ENCODE data around the gene SCYL1. TPM values are rescaled to one million over a fixed set of nuclear protein-coding genes. Genes with fewer than 3 reads are reported as not detected.

Gene SCYL1
- total and polyA plus RNA-seq, 2 experiments from 2014 or later, result 52.7 to 66.1 TPM

DNA sequence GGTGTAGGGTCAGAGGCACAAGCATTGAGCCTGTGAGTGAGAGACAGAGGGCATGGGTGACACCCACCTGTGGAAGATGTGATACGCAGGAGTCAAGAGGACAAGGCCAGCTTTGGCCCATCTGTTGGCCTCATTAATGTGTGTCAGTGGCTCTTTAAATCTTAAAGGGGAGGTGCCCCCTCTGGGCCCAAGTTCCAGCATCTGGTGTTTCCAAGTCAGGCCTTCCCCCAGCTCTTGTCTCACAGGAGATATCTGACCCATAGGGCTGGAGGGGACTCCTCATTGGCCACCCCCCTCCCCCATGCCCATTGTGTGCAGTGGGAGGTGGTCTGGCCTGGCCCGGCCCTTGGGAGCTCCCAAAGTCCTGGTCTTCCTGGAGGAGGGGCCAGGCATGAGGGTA is 61.8 kb downstream of the SCYL1 start:
- Mint-ChIP-seq H3K4me3 (no peak overlapping the region; the same call in 2 of the 3 replicates), H3K27ac (no peak overlapping the region), H3K36me3 (ENCODE audit: low read depth) (peaks cover 2% of the 10 kb centered on the region; the same call in 1 of the 3 replicates), H3K27me3 (ENCODE audit: insufficient read depth, low read depth, poor library complexity) (peaks cover 70% of the 10 kb centered on the region), H3K9me3 (no peaks in the 10 kb centered on the region), H3K4me1 (peaks cover 19% of the 10 kb centered on the region)
- Histone ChIP-seq H3K4me1 (ENCODE audit: insufficient read depth) (peaks cover 5% of the 10 kb centered on the region; the same call in 1 of the 2 replicates), H4K20me1 (replicated peaks; ENCODE audit: insufficient read depth) (no peaks in the 10 kb centered on the region), H3K27ac (ENCODE audit: low read depth) (no peak overlapping the region), H3K36me3 (ENCODE audit: insufficient read depth) (no peaks in the 10 kb centered on the region), H3K4me3 (no peak overlapping the region), H3K79me2 (replicated peaks; ENCODE audit: insufficient read depth) (no peaks in the 10 kb centered on the region), H3F3A (replicated peaks; ENCODE audit: low read depth) (peaks cover 18% of the 10 kb centered on the region), H3K9me2 (ENCODE audit: insufficient read depth) (no peaks in the 10 kb centered on the region), H3K4me2 (no peak overlapping the region), H2AFZ (no peak overlapping the region), H3K27me3 (ENCODE audit: insufficient read depth) (peaks cover 76% of the 10 kb centered on the region)
- DNase-seq (ENCODE audit: low spot score) (peak; percentile 59), ATAC-seq (peak; percentile 62)
- TF ChIP-seq EZH2 (IDR thresholded peaks at IDR 0.05; ENCODE audit: low read depth, unreplicated experiment), result no peak
- TF ChIP-seq POLR2AphosphoS5 (IDR thresholded peaks at IDR 0.05; ENCODE audit: low read depth), result no peak
- TF ChIP-seq STAT1 (IDR thresholded peaks at IDR 0.05; ENCODE audit: unreplicated experiment), result no peak
- no peak for TF ChIP-seq JUNB (IDR thresholded peaks at IDR 0.05; ENCODE audit: unreplicated experiment)
- TF ChIP-seq ZNF114 (CRISPR knock-in tag; IDR thresholded peaks at IDR 0.05), result no peak
- TF ChIP-seq, protein P1, sequence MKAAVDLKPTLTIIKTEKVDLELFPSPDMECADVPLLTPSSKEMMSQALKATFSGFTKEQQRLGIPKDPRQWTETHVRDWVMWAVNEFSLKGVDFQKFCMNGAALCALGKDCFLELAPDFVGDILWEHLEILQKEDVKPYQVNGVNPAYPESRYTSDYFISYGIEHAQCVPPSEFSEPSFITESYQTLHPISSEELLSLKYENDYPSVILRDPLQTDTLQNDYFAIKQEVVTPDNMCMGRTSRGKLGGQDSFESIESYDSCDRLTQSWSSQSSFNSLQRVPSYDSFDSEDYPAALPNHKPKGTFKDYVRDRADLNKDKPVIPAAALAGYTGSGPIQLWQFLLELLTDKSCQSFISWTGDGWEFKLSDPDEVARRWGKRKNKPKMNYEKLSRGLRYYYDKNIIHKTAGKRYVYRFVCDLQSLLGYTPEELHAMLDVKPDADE (IDR thresholded peaks at IDR 0.05), result no peak
- no peak for TF ChIP-seq ZNF331 (CRISPR knock-in tag; IDR thresholded peaks at IDR 0.05; ENCODE audit: low read depth)
- no peak for TF ChIP-seq EZH2phosphoT487 (IDR thresholded peaks at IDR 0.05; ENCODE audit: unreplicated experiment)
- TF ChIP-seq NANOG (IDR thresholded peaks at IDR 0.05; ENCODE audit: borderline replicate concordance), result no peak
- TF ChIP-seq, protein P2, sequence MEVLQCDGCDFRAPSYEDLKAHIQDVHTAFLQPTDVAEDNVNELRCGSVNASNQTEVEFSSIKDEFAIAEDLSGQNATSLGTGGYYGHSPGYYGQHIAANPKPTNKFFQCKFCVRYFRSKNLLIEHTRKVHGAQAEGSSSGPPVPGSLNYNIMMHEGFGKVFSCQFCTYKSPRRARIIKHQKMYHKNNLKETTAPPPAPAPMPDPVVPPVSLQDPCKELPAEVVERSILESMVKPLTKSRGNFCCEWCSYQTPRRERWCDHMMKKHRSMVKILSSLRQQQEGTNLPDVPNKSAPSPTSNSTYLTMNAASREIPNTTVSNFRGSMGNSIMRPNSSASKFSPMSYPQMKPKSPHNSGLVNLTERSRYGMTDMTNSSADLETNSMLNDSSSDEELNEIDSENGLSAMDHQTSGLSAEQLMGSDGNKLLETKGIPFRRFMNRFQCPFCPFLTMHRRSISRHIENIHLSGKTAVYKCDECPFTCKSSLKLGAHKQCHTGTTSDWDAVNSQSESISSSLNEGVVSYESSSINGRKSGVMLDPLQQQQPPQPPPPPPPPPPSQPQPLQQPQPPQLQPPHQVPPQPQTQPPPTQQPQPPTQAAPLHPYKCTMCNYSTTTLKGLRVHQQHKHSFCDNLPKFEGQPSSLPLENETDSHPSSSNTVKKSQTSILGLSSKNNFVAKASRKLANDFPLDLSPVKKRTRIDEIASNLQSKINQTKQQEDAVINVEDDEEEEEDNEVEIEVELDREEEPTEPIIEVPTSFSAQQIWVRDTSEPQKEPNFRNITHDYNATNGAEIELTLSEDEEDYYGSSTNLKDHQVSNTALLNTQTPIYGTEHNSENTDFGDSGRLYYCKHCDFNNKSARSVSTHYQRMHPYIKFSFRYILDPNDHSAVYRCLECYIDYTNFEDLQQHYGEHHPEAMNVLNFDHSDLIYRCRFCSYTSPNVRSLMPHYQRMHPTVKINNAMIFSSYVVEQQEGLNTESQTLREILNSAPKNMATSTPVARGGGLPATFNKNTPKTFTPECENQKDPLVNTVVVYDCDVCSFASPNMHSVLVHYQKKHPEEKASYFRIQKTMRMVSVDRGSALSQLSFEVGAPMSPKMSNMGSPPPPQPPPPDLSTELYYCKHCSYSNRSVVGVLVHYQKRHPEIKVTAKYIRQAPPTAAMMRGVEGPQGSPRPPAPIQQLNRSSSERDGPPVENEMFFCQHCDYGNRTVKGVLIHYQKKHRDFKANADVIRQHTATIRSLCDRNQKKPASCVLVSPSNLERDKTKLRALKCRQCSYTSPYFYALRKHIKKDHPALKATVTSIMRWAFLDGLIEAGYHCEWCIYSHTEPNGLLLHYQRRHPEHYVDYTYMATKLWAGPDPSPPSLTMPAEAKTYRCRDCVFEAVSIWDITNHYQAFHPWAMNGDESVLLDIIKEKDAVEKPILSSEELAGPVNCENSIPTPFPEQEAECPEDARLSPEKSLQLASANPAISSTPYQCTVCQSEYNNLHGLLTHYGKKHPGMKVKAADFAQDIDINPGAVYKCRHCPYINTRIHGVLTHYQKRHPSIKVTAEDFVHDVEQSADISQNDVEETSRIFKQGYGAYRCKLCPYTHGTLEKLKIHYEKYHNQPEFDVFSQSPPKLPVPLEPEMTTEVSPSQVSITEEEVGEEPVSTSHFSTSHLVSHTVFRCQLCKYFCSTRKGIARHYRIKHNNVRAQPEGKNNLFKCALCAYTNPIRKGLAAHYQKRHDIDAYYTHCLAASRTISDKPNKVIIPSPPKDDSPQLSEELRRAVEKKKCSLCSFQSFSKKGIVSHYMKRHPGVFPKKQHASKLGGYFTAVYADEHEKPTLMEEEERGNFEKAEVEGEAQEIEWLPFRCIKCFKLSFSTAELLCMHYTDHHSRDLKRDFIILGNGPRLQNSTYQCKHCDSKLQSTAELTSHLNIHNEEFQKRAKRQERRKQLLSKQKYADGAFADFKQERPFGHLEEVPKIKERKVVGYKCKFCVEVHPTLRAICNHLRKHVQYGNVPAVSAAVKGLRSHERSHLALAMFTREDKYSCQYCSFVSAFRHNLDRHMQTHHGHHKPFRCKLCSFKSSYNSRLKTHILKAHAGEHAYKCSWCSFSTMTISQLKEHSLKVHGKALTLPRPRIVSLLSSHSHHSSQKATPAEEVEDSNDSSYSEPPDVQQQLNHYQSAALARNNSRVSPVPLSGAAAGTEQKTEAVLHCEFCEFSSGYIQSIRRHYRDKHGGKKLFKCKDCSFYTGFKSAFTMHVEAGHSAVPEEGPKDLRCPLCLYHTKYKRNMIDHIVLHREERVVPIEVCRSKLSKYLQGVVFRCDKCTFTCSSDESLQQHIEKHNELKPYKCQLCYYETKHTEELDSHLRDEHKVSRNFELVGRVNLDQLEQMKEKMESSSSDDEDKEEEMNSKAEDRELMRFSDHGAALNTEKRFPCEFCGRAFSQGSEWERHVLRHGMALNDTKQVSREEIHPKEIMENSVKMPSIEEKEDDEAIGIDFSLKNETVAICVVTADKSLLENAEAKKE (CRISPR knock-in tag; IDR thresholded peaks at IDR 0.05), result no peak
- TF ChIP-seq, protein P3, sequence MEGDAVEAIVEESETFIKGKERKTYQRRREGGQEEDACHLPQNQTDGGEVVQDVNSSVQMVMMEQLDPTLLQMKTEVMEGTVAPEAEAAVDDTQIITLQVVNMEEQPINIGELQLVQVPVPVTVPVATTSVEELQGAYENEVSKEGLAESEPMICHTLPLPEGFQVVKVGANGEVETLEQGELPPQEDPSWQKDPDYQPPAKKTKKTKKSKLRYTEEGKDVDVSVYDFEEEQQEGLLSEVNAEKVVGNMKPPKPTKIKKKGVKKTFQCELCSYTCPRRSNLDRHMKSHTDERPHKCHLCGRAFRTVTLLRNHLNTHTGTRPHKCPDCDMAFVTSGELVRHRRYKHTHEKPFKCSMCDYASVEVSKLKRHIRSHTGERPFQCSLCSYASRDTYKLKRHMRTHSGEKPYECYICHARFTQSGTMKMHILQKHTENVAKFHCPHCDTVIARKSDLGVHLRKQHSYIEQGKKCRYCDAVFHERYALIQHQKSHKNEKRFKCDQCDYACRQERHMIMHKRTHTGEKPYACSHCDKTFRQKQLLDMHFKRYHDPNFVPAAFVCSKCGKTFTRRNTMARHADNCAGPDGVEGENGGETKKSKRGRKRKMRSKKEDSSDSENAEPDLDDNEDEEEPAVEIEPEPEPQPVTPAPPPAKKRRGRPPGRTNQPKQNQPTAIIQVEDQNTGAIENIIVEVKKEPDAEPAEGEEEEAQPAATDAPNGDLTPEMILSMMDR (conservative IDR thresholded peaks at IDR 0.05; ENCODE audit: low read depth in 2 of 2), result no peak
- TF ChIP-seq, protein P4, sequence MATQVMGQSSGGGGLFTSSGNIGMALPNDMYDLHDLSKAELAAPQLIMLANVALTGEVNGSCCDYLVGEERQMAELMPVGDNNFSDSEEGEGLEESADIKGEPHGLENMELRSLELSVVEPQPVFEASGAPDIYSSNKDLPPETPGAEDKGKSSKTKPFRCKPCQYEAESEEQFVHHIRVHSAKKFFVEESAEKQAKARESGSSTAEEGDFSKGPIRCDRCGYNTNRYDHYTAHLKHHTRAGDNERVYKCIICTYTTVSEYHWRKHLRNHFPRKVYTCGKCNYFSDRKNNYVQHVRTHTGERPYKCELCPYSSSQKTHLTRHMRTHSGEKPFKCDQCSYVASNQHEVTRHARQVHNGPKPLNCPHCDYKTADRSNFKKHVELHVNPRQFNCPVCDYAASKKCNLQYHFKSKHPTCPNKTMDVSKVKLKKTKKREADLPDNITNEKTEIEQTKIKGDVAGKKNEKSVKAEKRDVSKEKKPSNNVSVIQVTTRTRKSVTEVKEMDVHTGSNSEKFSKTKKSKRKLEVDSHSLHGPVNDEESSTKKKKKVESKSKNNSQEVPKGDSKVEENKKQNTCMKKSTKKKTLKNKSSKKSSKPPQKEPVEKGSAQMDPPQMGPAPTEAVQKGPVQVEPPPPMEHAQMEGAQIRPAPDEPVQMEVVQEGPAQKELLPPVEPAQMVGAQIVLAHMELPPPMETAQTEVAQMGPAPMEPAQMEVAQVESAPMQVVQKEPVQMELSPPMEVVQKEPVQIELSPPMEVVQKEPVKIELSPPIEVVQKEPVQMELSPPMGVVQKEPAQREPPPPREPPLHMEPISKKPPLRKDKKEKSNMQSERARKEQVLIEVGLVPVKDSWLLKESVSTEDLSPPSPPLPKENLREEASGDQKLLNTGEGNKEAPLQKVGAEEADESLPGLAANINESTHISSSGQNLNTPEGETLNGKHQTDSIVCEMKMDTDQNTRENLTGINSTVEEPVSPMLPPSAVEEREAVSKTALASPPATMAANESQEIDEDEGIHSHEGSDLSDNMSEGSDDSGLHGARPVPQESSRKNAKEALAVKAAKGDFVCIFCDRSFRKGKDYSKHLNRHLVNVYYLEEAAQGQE (IDR thresholded peaks at IDR 0.05; ENCODE audit: unreplicated experiment), result no peak
- TF ChIP-seq CREB1 (CRISPR knock-in tag; IDR thresholded peaks at IDR 0.05; ENCODE audit: low read depth), result no peak
